H1 (cell line): ENCODE results near the gene SOX15. TPM values are rescaled to one million over a fixed set of nuclear protein-coding genes. Genes with fewer than 3 reads are reported as not detected.

ENCODE experiments used
- CTCF ChIA-PET: fragments of 300-600 bp; sonication (Branson Sonifier 250); formaldehyde crosslinking; loops from one replicate; lab custom pipeline; 2021; ENCODE audit not compliant: partially characterized antibody; lab: Charles Lee
- POLR2A ChIA-PET: fragments of 300-600 bp; sonication (Branson Sonifier 250); formaldehyde crosslinking; loops from one replicate; lab custom pipeline; 2021; ENCODE audit warnings: inconsistent platforms; ENCODE audit not compliant: partially characterized antibody; lab: Charles Lee
- DNase-seq, 2 experiments: peaks; one replicate each; pipeline versions ENCODE4 v3.0.0 to v3.0.0-alpha.2; 2010 to 2022; ENCODE audit warnings: low spot score in 2 of 2, low read depth in 1 of 2, mixed read lengths in 1 of 2
- FAIRE-seq: peaks from 2 replicates; lab custom pipeline; 2011; peaks lifted over from hg19 to GRCh38; lab: Jason Lieb, UNC
- H2AFZ ChIP-seq: 2 replicates; pipeline ENCODE4 v1.8.1; 2012; ENCODE audit warnings: low read length, inconsistent platforms
- H2AK5ac ChIP-seq: 2 replicates; pipeline ENCODE4 v1.6.1; 2013; ENCODE audit warnings: low read depth, low read length
- H2BK120ac ChIP-seq: replicated peaks from 2 replicates; pipeline ENCODE3; 2013; ENCODE audit warnings: low read depth, low read length, inconsistent platforms
- H2BK12ac ChIP-seq: 2 replicates; pipeline ENCODE4 v1.6.1; 2013; ENCODE audit warnings: low read depth, low read length
- H2BK15ac ChIP-seq: 2 replicates; pipeline ENCODE4 v1.6.1; 2013; ENCODE audit warnings: low read length
- H2BK20ac ChIP-seq: 2 replicates; pipeline ENCODE4 v1.6.1; 2013; ENCODE audit warnings: low read length
- H2BK5ac ChIP-seq: 2 replicates; pipeline ENCODE4 v1.6.1; 2013; ENCODE audit warnings: low read depth, low read length
- H3K14ac ChIP-seq: 2 replicates; pipeline ENCODE4 v1.6.1; 2013; ENCODE audit warnings: inconsistent platforms; ENCODE audit not compliant: insufficient read length
- H3K18ac ChIP-seq: 2 replicates; pipeline ENCODE4 v1.6.1; 2013; ENCODE audit warnings: low read length; ENCODE audit errors: extremely low read depth
- H3K23ac ChIP-seq: 2 replicates; pipeline ENCODE4 v1.6.1; 2013; ENCODE audit warnings: inconsistent platforms; ENCODE audit not compliant: insufficient read length
- H3K23me2 ChIP-seq: 2 replicates; pipeline ENCODE4 v1.6.1; 2013; ENCODE audit warnings: low read depth, low read length
- H3K27ac ChIP-seq: 2 replicates; pipeline ENCODE4 v1.6.1; 2011; ENCODE audit warnings: low read depth, low read length, inconsistent platforms
- H3K27me3 ChIP-seq, 4 experiments: replicated peaks in 1 of 4; 1 replicate in 1 of 4; 2 replicates in 3 of 4; pipeline versions ENCODE4 v1.6.1 to v1.8.1; 2011 to 2013; ENCODE audit warnings: low read length in 3 of 4, mild to moderate bottlenecking in 3 of 4, inconsistent platforms in 2 of 4, mixed read lengths in 2 of 4, moderate library complexity in 1 of 4; ENCODE audit not compliant: control insufficient read depth in 3 of 4, insufficient read depth in 3 of 4; ENCODE audit errors: extremely low read depth in 1 of 4
- H3K36me3 ChIP-seq, 4 experiments: 2 replicates each; pipeline versions ENCODE4 v1.6.1 to v1.8.1; 2011 to 2013; ENCODE audit warnings: mild to moderate bottlenecking in 4 of 4, low read length in 3 of 4, moderate library complexity in 2 of 4, control low read depth in 1 of 4, inconsistent platforms in 1 of 4; ENCODE audit not compliant: insufficient read depth in 4 of 4, control insufficient read depth in 2 of 4
- H3K4ac ChIP-seq: replicated peaks from 2 replicates; pipeline ENCODE3; 2013; ENCODE audit warnings: low read length, low read depth, mixed read lengths, inconsistent platforms; ENCODE audit not compliant: insufficient read length
- H3K4me1 ChIP-seq, 4 experiments: replicated peaks in 1 of 4; 1 replicate in 1 of 4; 2 replicates in 3 of 4; pipeline versions ENCODE4 v1.6.1 to v1.8.1; 2011 to 2013; ENCODE audit warnings: low read length in 3 of 4, inconsistent platforms in 2 of 4, mixed read lengths in 1 of 4; ENCODE audit not compliant: insufficient read depth in 4 of 4, control insufficient read depth in 3 of 4
- H3K4me2 ChIP-seq, 2 experiments: 2 replicates each; pipeline versions ENCODE4 v1.6.1 to v1.8.1; 2011 to 2013; ENCODE audit warnings: low read depth in 2 of 2, low read length in 2 of 2, control low read depth in 1 of 2, inconsistent platforms in 1 of 2, mild to moderate bottlenecking in 1 of 2; ENCODE audit not compliant: insufficient read depth in 1 of 2
- H3K4me3 ChIP-seq, 4 experiments: fragments of 200-600, 300-600 bp in 1 of 4; sonication (generic), shearing (Covaris generic), sonication (Bioruptor Twin) in 1 of 4; 2 replicates each; pipeline versions ENCODE4 v1.5.1 to v1.8.1; 2011 to 2016; ENCODE audit warnings: low read length in 4 of 4, low read depth in 3 of 4, control low read depth in 2 of 4, inconsistent platforms in 2 of 4, mild to moderate bottlenecking in 2 of 4, mixed read lengths in 1 of 4, moderate library complexity in 1 of 4; ENCODE audit not compliant: insufficient read depth in 2 of 4; ENCODE audit errors: extremely low read depth in 1 of 4
- H3K56ac ChIP-seq: replicated peaks from 2 replicates; pipeline ENCODE3; 2013; ENCODE audit warnings: low read depth, mild to moderate bottlenecking, mixed read lengths, low read length, inconsistent platforms; ENCODE audit not compliant: insufficient read length
- H3K79me1 ChIP-seq: 2 replicates; pipeline ENCODE4 v1.6.1; 2013; ENCODE audit warnings: low read depth, low read length, control low read depth
- H3K79me2 ChIP-seq, 2 experiments: 2 replicates each; pipeline versions ENCODE4 v1.6.1 to v1.8.1; 2012 to 2013; ENCODE audit warnings: low read length in 2 of 2, mild to moderate bottlenecking in 2 of 2, inconsistent platforms in 1 of 2; ENCODE audit not compliant: insufficient read depth in 2 of 2, control insufficient read depth in 1 of 2
- H3K9ac ChIP-seq, 4 experiments: replicated peaks in 1 of 4; 1 replicate in 1 of 4; 2 replicates in 3 of 4; pipeline versions ENCODE4 v1.6.1 to v1.8.1; 2011 to 2013; ENCODE audit warnings: low read depth in 3 of 4, low read length in 3 of 4, control low read depth in 2 of 4, mild to moderate bottlenecking in 2 of 4, moderate library complexity in 2 of 4, inconsistent platforms in 1 of 4; ENCODE audit errors: extremely low read depth in 1 of 4
- H3K9me3 ChIP-seq, 2 experiments: 2 replicates each; pipeline versions ENCODE4 v1.6.1 to v1.8.1; 2012 to 2013; ENCODE audit warnings: mild to moderate bottlenecking in 2 of 2, moderate library complexity in 2 of 2, control low read depth in 1 of 2, inconsistent platforms in 1 of 2, low read depth in 1 of 2, low read length in 1 of 2, mixed read lengths in 1 of 2; ENCODE audit not compliant: insufficient read depth in 2 of 2
- H4K20me1 ChIP-seq, 2 experiments: replicated peaks in 1 of 2; 2 replicates each; pipeline versions ENCODE3 to v1.8.1; 2011 to 2013; ENCODE audit warnings: inconsistent platforms in 2 of 2, low read length in 2 of 2, mild to moderate bottlenecking in 1 of 2; ENCODE audit not compliant: insufficient read depth in 2 of 2, control insufficient read depth in 1 of 2
- H4K5ac ChIP-seq: 2 replicates; pipeline ENCODE4 v1.6.1; 2013; ENCODE audit warnings: low read length, low read depth, mixed read lengths, inconsistent platforms; ENCODE audit not compliant: insufficient read length
- H4K8ac ChIP-seq: 2 replicates; pipeline ENCODE4 v1.8.0; 2013; ENCODE audit warnings: mild to moderate bottlenecking, moderate library complexity, low read length, inconsistent platforms; ENCODE audit not compliant: insufficient read depth; ENCODE audit errors: extremely low read depth
- H4K91ac ChIP-seq: replicated peaks from 2 replicates; pipeline ENCODE3; 2013; ENCODE audit warnings: low read length, mixed read lengths, inconsistent platforms; ENCODE audit not compliant: insufficient read length
- CTBP2 ChIP-seq: IDR thresholded peaks from 2 replicates; pipeline ENCODE4 v1.7.0; 2011; ENCODE audit warnings: borderline replicate concordance, mild to moderate bottlenecking, moderate library complexity, mixed read lengths, low read length; ENCODE audit not compliant: insufficient read depth, insufficient read length
- SP2 ChIP-seq: IDR thresholded peaks from 2 replicates; pipeline ENCODE4 v1.6.1; 2012; ENCODE audit warnings: mild to moderate bottlenecking, low read length, inconsistent platforms
- WGBS, 2 experiments: shearing (Covaris generic) in 1 of 2; methylation state at CpG; one replicate each; pipeline versions ENCODE4 v1.1.6 to v1.1.7; 2013 to 2015; ENCODE audit warnings: low lambda C conversion rate in 2 of 2, mixed read lengths in 2 of 2, inconsistent platforms in 1 of 2, low coverage in 1 of 2, missing lambda C conversion rate in 1 of 2; ENCODE audit not compliant: insufficient replicate concordance in 2 of 2, insufficient coverage in 1 of 2, insufficient read length in 1 of 2; ENCODE audit errors: extremely low coverage in 1 of 2, missing lambda C conversion rate in 1 of 2; 5-methylcytosine and 5-hydroxymethylcytosine counted together
- polyA plus RNA-seq, 7 experiments: library from polyadenylated mRNA; depleted of rRNA in 3 of 7; stranded (reverse) in 5 of 7; unstranded in 2 of 7; fragments of >200 nt in 5 of 7; fragments of 200-250 nt in 2 of 7; gene quantifications; 1 replicate in 5 of 7; 2 replicates in 1 of 7; 4 replicates in 1 of 7; pipeline versions ENCODE4 v1.2.1 to v1.2.3, GENCODE V29; 2011 to 2013; ENCODE audit warnings: missing spikeins in 2 of 7, mixed read lengths in 2 of 7
- total RNA-seq: library from RNA; stranded (reverse); fragmentation: NEBNext Ultra II Directional; extraction: Animal tissue kit (Norgen Biotek cat#: 25700); gene quantifications from 2 replicates; pipeline ENCODE4 v1.2.1, GENCODE V29; 2021
- TF ChIP-seq, protein P1 (sequence below): IDR thresholded peaks from 2 replicates; pipeline ENCODE4 v1.6.1; 2011; ENCODE audit warnings: low read depth, mild to moderate bottlenecking, low read length; ENCODE audit not compliant: insufficient read depth
- TF ChIP-seq, protein P2 (sequence below): IDR thresholded peaks from 2 replicates; pipeline ENCODE4 v1.6.1; 2012; ENCODE audit warnings: inconsistent platforms

Gene SOX15
- total and polyA plus RNA-seq, 2 of the 8 experiments (the other 6 are each of a cell fraction or from before 2014, with no cell fraction given) = 14.3 to 26.8 TPM

DNA sequence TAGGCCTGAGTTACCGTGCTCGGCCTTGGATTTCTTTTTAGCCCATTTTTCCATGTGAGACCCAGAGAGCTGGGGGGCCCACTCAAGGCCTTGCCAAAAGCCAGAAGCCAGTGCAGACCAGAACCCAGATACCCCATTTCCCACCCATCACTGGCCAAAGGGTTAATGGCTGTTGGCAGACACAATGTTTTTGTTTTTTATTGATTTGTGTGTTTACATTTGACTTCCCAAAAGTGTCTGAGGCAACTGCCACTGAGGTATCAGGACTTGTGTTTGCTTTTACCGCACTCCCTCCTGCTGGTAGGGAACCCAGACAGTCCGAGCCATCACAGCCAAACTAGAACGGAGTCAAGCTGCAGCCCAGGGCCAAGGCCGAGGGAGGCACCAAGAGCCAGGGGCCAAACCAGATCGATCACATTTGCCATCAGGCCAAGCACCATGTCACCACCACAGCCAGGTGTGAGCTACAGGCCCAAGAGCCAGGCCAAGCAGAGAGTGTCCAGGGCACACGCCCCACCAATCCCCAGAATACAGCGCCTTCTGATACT lies 48.7 kb downstream of the SOX15 start:
- no peaks in the 10 kb centered on the region for H3K36me3 ChIP-seq
- DNase-seq (no peak), FAIRE-seq (no peak)
- H4K20me1 ChIP-seq = no peaks in the 10 kb centered on the region
- no peaks in the 10 kb centered on the region for H3K79me1 ChIP-seq
- no peak overlapping the region for H2BK120ac ChIP-seq
- no peak overlapping the region for H4K91ac ChIP-seq
- TF ChIP-seq SP2 = no peak
- no peak for TF ChIP-seq CTBP2
- TF ChIP-seq, protein P1, sequence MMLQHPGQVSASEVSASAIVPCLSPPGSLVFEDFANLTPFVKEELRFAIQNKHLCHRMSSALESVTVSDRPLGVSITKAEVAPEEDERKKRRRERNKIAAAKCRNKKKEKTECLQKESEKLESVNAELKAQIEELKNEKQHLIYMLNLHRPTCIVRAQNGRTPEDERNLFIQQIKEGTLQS = no peak
- TF ChIP-seq, protein P2, sequence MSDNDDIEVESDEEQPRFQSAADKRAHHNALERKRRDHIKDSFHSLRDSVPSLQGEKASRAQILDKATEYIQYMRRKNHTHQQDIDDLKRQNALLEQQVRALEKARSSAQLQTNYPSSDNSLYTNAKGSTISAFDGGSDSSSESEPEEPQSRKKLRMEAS = no peak
- no peak overlapping the region for H3K14ac ChIP-seq
- no peak overlapping the region for H3K4me3 ChIP-seq
- no peaks in the 10 kb centered on the region for H3K23me2 ChIP-seq
- H2BK15ac ChIP-seq = no peak overlapping the region
- no peak overlapping the region for H3K56ac ChIP-seq
- no peak overlapping the region for H3K4me2 ChIP-seq
- ChIA-PET CTCF (interaction anchor here (0.6 to 3.8 kb wide), 9 partner anchors 10 to 145 kb away, joined by 3 to 14 read pairs (median 3); partner anchors contain the start of gene SOX15), POLR2A (interaction anchor here (0.7 to 1.0 kb wide), 2 partner anchors 16 to 57 kb away, joined by 3 to 4 read pairs; partner anchors contain the start of gene POLR2A)
- no peak overlapping the region for H2BK20ac ChIP-seq
- H3K27ac ChIP-seq = no peak overlapping the region
- H2BK12ac ChIP-seq = no peak overlapping the region
- H3K4me1 ChIP-seq = no peaks in the 10 kb centered on the region
- H3K79me2 ChIP-seq = no peaks in the 10 kb centered on the region
- no peak overlapping the region for H2BK5ac ChIP-seq
- no peak overlapping the region for H4K8ac ChIP-seq
- H3K9me3 ChIP-seq = peaks cover 0 to 4% of the 10 kb centered on the region in 2 experiments; a peak in 1 of 4 replicates
- H3K18ac ChIP-seq = no peak overlapping the region
- H2AK5ac ChIP-seq = no peak overlapping the region
- no peaks in the 10 kb centered on the region for H3K27me3 ChIP-seq
- H3K4ac ChIP-seq = no peak overlapping the region
- H4K5ac ChIP-seq = no peak overlapping the region
- WGBS, 2 experiments = 91% methylated on average over 9 of the region's 9 CpGs; no CpG with 5 or more reads in 1 of the 2 experiments
- no peak overlapping the region for H3K23ac ChIP-seq
- no peak overlapping the region for H3K9ac ChIP-seq
- no peak overlapping the region for H2AFZ ChIP-seq
